ENCODE data around the gene FBXO39. TPM values are rescaled to one million over a fixed set of nuclear protein-coding genes. Genes with fewer than 3 reads are reported as not detected.
"Not testable (repeated sequence)": the region's sequence is repeated elsewhere in the genome, so short reads cannot be mapped to it uniquely, and the experiment has no call there.

FBXO39 gene
- 1 to 10 TPM; 1.5 to 1.9 TPM for total RNA-seq

GRCh38 chr17:6775871-6776405, at the start of gene FBXO39:
Gene FBXO39 (plus strand): TSS chr17:6776215. CDS start chr17:6779869, 3,654 bp downstream.
- H3K27ac Mint-ChIP-seq = peak within 1 kb of the TSS; percentile 8

DNA sequence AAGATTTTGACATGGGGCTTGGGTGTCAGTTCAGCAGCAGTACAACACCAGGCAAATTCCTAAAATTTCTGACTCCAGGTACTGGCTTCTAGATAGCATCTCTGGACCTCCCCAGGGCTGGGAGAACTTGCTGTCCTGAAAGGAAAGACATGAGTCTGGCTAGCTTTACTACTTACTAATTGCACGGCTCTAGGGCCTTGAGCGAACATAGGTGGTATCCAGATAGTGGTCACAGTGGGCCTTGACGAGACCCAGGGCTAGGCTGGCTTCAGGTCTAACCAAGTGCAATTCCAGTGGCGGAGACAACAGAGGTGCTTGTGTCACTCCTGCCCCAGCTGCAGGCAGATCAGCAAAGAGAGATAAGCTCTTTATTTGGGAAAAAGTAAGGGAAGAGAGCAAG, 46.5 kb upstream of the FBXO39 start:
- DNase-seq = no peak
- ATAC-seq = no peak
- ChIA-PET CTCF (no interaction called here), POLR2A (no interaction called here)
- Mint-ChIP-seq H3K4me3 (no peak overlapping the region), H3K27me3 (ENCODE audit: low read depth) (peaks cover 34% of the 10 kb centered on the region), H3K4me1 (ENCODE audit: low read depth) (no peaks in the 10 kb centered on the region), H3K27ac (no peak overlapping the region), H3K9me3 (ENCODE audit: insufficient read depth) (no peaks in the 10 kb centered on the region), H3K36me3 (ENCODE audit: low read depth) (no peaks in the 10 kb centered on the region)

More at GRCh38 chr17:6775871-6776405, at the start of gene FBXO39:
- ChIA-PET CTCF (interaction anchor here (0.7 kb wide), 1 partner anchor 34 kb away, joined by 3 read pairs; no protein-coding TSS in a partner anchor), POLR2A (interaction anchor here (0.6 to 3.6 kb wide), 3 partner anchors 12 to 63 kb away, joined by 3 to 11 read pairs (median 3); partner anchors contain the start of gene SLC13A5)
- Mint-ChIP-seq H3K36me3 (ENCODE audit: low read depth) (peaks cover 56% of the 10 kb centered on the region), H3K4me1 (ENCODE audit: low read depth) (peaks cover 17% of the 10 kb centered on the region), H3K9me3 (ENCODE audit: insufficient read depth) (peaks cover 35% of the 10 kb centered on the region), H3K4me3 (no peak within 1 kb of the TSS), H3K27me3 (ENCODE audit: low read depth) (peaks cover 23% of the 10 kb centered on the region)
- ATAC-seq (peak; percentile 47), DNase-seq (no peak)

GRCh38 chr17:6746665-6747064, 29.4 kb upstream of the FBXO39 start:
- CTCF ChIA-PET; POLR2A ChIA-PET; H3K27ac Mint-ChIP-seq; ATAC-seq; H3K4me1 Mint-ChIP-seq (ENCODE audit: low read depth); H3K36me3 Mint-ChIP-seq (ENCODE audit: low read depth); H3K9me3 Mint-ChIP-seq (ENCODE audit: insufficient read depth); DNase-seq; H3K4me3 Mint-ChIP-seq: not testable (repeated sequence)
- H3K27me3 Mint-ChIP-seq (ENCODE audit: low read depth) = peaks cover 42% of the 10 kb centered on the region

- no peaks in the 10 kb centered on the region for H3K9me3 Mint-ChIP-seq (ENCODE audit: insufficient read depth)
- peaks cover 22% of the 10 kb centered on the region for H3K4me1 Mint-ChIP-seq (ENCODE audit: low read depth)
- no peak for DNase-seq
- ChIA-PET POLR2A (interaction anchor here (1.5 kb wide), 1 partner anchor 11 kb away, joined by 5 read pairs; no protein-coding TSS in a partner anchor), CTCF (interaction anchor here (1.5 kb wide), 1 partner anchor 84 kb away, joined by 4 read pairs; no protein-coding TSS in a partner anchor)
- no peak overlapping the region for H3K4me3 Mint-ChIP-seq
- H3K36me3 Mint-ChIP-seq (ENCODE audit: low read depth) = no peaks in the 10 kb centered on the region
- no peak for ATAC-seq
- H3K27ac Mint-ChIP-seq = no peak overlapping the region
- H3K27me3 Mint-ChIP-seq (ENCODE audit: low read depth) = peaks cover 27% of the 10 kb centered on the region
Measured at GRCh38 chr17:6748617-6749016, 27.4 kb upstream of the FBXO39 start.

- DNase-seq (peak; percentile 48), ATAC-seq (no peak)
- Mint-ChIP-seq H3K9me3 (ENCODE audit: insufficient read depth) (no peaks in the 10 kb centered on the region), H3K27me3 (ENCODE audit: low read depth) (peaks cover 20% of the 10 kb centered on the region), H3K27ac (no peak overlapping the region), H3K4me3 (no peak overlapping the region), H3K36me3 (ENCODE audit: low read depth) (no peaks in the 10 kb centered on the region), H3K4me1 (ENCODE audit: low read depth) (peaks cover 28% of the 10 kb centered on the region)
- ChIA-PET POLR2A (interaction anchor here (1.5 kb wide), 1 partner anchor 10 kb away, joined by 5 read pairs; no protein-coding TSS in a partner anchor), CTCF (interaction anchor here (0.9 to 1.9 kb wide), 6 partner anchors 24 to 272 kb away, joined by 3 to 5 read pairs (median 4); no protein-coding TSS in a partner anchor)
Measured at GRCh38 chr17:6749519-6749918, 26.5 kb upstream of the FBXO39 start.

DNA sequence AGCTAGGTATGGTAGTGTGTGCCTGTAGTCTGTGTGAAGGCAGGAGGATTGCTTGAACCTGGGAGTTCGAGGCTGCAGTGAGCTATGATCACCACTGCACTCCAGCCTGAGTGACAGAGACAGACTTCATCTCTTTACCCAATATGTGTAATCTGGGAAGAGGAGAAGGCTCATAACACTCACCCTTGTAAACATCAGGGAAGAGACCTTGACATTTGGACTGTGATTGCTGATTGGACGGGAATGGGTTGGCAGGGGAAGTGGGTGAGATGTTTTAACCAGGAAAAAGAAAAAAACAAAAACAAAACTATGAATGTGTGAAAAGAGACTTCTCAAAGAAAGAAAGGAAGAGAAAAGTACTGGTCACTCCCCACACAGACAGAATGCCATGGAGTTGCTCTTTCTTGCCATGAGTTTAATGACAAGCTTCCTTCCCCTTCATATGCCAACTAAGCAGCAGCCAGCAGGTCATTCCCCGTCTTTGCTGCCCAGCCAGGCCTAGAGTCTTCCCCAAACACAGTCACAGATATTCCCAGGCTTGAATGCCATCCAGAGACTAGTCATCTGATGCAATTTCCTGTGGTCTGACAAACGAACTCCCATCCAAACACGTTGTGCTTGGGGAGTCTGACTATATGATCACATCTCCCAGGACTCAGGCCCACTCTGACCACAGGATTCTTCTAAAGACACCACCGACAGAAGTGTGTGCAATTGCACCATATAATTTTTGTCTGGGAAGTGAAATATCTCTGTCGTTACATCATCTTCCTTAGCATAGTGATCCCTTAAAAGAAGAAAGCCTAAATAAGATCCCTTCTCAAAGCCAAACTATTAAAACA, 23.7 kb upstream of the FBXO39 start:
- Mint-ChIP-seq H3K4me3 (no peak overlapping the region), H3K9me3 (ENCODE audit: insufficient read depth) (no peaks in the 10 kb centered on the region), H3K4me1 (ENCODE audit: low read depth) (peaks cover 41% of the 10 kb centered on the region), H3K27me3 (ENCODE audit: low read depth) (peaks cover 6% of the 10 kb centered on the region), H3K36me3 (ENCODE audit: low read depth) (peaks cover 12% of the 10 kb centered on the region), H3K27ac (peak overlapping the region; percentile 82)
- no peak for DNase-seq
- ChIA-PET POLR2A (interaction anchor here (0.9 to 1.8 kb wide), 3 partner anchors 23 to 284 kb away, joined by 3 to 5 read pairs (median 3); partner anchors contain the start of gene SLC16A13), CTCF (interaction anchor here (0.9 kb wide), 1 partner anchor 91 kb away, joined by 3 read pairs; no protein-coding TSS in a partner anchor)
- no peak for ATAC-seq

GRCh38 chr17:6753006-6753445, 23.0 kb upstream of the FBXO39 start:
- H3K36me3 Mint-ChIP-seq (ENCODE audit: low read depth) = peaks cover 18% of the 10 kb centered on the region
- DNase-seq (peak; percentile 65), ATAC-seq (peak; percentile 24)
- H3K9me3 Mint-ChIP-seq (ENCODE audit: insufficient read depth) = no peaks in the 10 kb centered on the region
- H3K4me1 Mint-ChIP-seq (ENCODE audit: low read depth) = peaks cover 47% of the 10 kb centered on the region
- ChIA-PET CTCF (no interaction called here), POLR2A (interaction anchor here (1.5 kb wide), 1 partner anchor 11 kb away, joined by 4 read pairs; no protein-coding TSS in a partner anchor)
- peaks cover 3% of the 10 kb centered on the region for H3K27me3 Mint-ChIP-seq (ENCODE audit: low read depth)
- peak overlapping the region; percentile 82 for H3K27ac Mint-ChIP-seq
- H3K4me3 Mint-ChIP-seq = peak overlapping the region; percentile 25

DNA sequence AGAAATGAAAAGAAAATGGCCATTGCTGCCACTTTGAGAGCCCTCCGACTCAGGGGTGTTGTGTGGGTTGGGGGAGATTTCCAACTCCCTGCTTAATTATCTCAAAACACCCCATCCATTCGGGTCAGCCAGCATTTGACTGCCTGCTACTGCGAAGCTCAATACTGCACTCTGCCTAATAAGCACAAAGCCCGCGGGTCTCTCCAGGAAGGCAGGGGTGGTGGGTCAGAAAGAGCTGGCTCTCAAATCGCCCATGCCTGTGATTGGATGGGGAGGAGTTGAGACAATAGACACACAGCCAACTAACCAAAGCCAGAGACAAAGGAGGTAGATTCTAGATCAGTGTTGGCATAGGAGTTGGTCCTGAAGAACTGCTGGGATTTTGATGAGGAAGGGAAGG, 22.5 kb upstream of the FBXO39 start:
- H3K4me3 Mint-ChIP-seq = peak overlapping the region; percentile 32
- peaks cover 23% of the 10 kb centered on the region for H3K36me3 Mint-ChIP-seq (ENCODE audit: low read depth)
- peaks cover 53% of the 10 kb centered on the region for H3K4me1 Mint-ChIP-seq (ENCODE audit: low read depth)
- no peak for DNase-seq
- peaks cover 3% of the 10 kb centered on the region for H3K27me3 Mint-ChIP-seq (ENCODE audit: low read depth)
- H3K27ac Mint-ChIP-seq = peak overlapping the region; percentile 76
- ChIA-PET POLR2A (interaction anchor here (1.5 kb wide), 1 partner anchor 10 kb away, joined by 4 read pairs; no protein-coding TSS in a partner anchor), CTCF (no interaction called here)
- ATAC-seq = no peak
- no peaks in the 10 kb centered on the region for H3K9me3 Mint-ChIP-seq (ENCODE audit: insufficient read depth)

- Mint-ChIP-seq H3K9me3 (ENCODE audit: insufficient read depth) (no peaks in the 10 kb centered on the region), H3K4me1 (ENCODE audit: low read depth) (peaks cover 62% of the 10 kb centered on the region), H3K27me3 (ENCODE audit: low read depth) (peaks cover under 1% of the 10 kb centered on the region), H3K4me3 (peak overlapping the region; percentile 93), H3K27ac (peak overlapping the region; percentile 96), H3K36me3 (ENCODE audit: low read depth) (peaks cover 39% of the 10 kb centered on the region)
- DNase-seq (no peak), ATAC-seq (no peak)
- CTCF ChIA-PET = interaction anchor here (0.9 to 3.6 kb wide), 4 partner anchors 86 to 249 kb away, joined by 3 to 15 read pairs (median 9); no protein-coding TSS in a partner anchor
- POLR2A ChIA-PET = interaction anchor here (0.6 to 2.6 kb wide), 10 partner anchors 9 to 258 kb away, joined by 3 to 15 read pairs (median 4); partner anchors contain the start of genes C17orf100 and MED31
Measured at GRCh38 chr17:6755281-6755680, 20.7 kb upstream of the FBXO39 start.

- Mint-ChIP-seq H3K9me3 (ENCODE audit: insufficient read depth) (no peaks in the 10 kb centered on the region), H3K36me3 (ENCODE audit: low read depth) (peaks cover 44% of the 10 kb centered on the region), H3K4me3 (peak within 1 kb of the TSS; percentile 93), H3K27ac (peak within 1 kb of the TSS; percentile 96), H3K4me1 (ENCODE audit: low read depth) (peaks cover 65% of the 10 kb centered on the region), H3K27me3 (ENCODE audit: low read depth) (no peaks in the 10 kb centered on the region)
- ATAC-seq = peak; percentile 78
- ChIA-PET POLR2A (interaction anchor here (0.7 to 2.6 kb wide), 10 partner anchors 8 to 267 kb away, joined by 3 to 15 read pairs (median 4); partner anchors contain the start of genes C17orf100 and MED31), CTCF (interaction anchor here (0.9 to 3.6 kb wide), 4 partner anchors 86 to 248 kb away, joined by 3 to 15 read pairs (median 9); no protein-coding TSS in a partner anchor)
- DNase-seq = peak; percentile 81
Measured at GRCh38 chr17:6755731-6756184, 20.3 kb upstream of the FBXO39 start, which contains the start of gene XAF1. Gene XAF1 (plus strand): TSS chr17:6756046. CDS start chr17:6756079, 33 bp downstream.

GRCh38 chr17:6756425-6757031, 19.5 kb upstream of the FBXO39 start:
- POLR2A ChIA-PET = interaction anchor here (0.7 to 2.6 kb wide), 9 partner anchors 8 to 266 kb away, joined by 3 to 15 read pairs (median 5); partner anchors contain the start of genes C17orf100 and MED31
- Mint-ChIP-seq H3K4me3 (peak overlapping the region; percentile 93), H3K27ac (peak overlapping the region; percentile 96), H3K4me1 (ENCODE audit: low read depth) (peaks cover 69% of the 10 kb centered on the region), H3K27me3 (ENCODE audit: low read depth) (no peaks in the 10 kb centered on the region), H3K36me3 (ENCODE audit: low read depth) (peaks cover 52% of the 10 kb centered on the region), H3K9me3 (ENCODE audit: insufficient read depth) (no peaks in the 10 kb centered on the region)
- CTCF ChIA-PET = interaction anchor here (2.3 to 3.6 kb wide), 3 partner anchors 87 to 248 kb away, joined by 8 to 15 read pairs (median 10); no protein-coding TSS in a partner anchor
- no peak for ATAC-seq
- DNase-seq = no peak
